BJ (cell line): Measurements from ENCODE around the gene EDA2R. TPM values are rescaled to one million over a fixed set of nuclear protein-coding genes. Genes with fewer than 3 reads are reported as not detected.

Experiments used
- CTCF ChIA-PET: fragments of 350-600 bp; formaldehyde crosslinking; extraction: SDS; loops from one replicate; lab custom pipeline; 2021; ENCODE audit warnings: antibody characterized with exemption, inconsistent platforms; lab: Yijun Ruan, JAX
- POLR2A ChIA-PET: fragments of 300-600 bp; sonication (Branson Sonifier 250); formaldehyde crosslinking; extraction: SDS; loops from one replicate; lab custom pipeline; 2021; ENCODE audit warnings: antibody characterized with exemption; lab: Charles Lee
- DNase-seq: peaks from one replicate; pipeline ENCODE4 v3.0.0-alpha.2; 2011; ENCODE audit warnings: low read depth
- H3K27me3 ChIP-seq: 2 replicates; pipeline ENCODE4 v1.6.0; 2011; ENCODE audit warnings: low read length; ENCODE audit not compliant: control insufficient read depth, insufficient read depth
- H3K36me3 ChIP-seq: 2 replicates; pipeline ENCODE4 v1.5.1; 2011; ENCODE audit warnings: low read length; ENCODE audit not compliant: control insufficient read depth, insufficient read depth
- H3K4me3 ChIP-seq: 2 replicates; pipeline ENCODE4 v1.5.1; 2011; ENCODE audit warnings: low read depth, mild to moderate bottlenecking, control low read depth, low read length
- polyA plus RNA-seq: library from polyadenylated mRNA; depleted of rRNA; stranded (reverse); fragments of >200 nt; gene quantifications from 2 replicates; pipeline ENCODE4 v1.2.3, GENCODE V29; 2011
- TF ChIP-seq, protein P1 (sequence below): IDR thresholded peaks from 2 replicates; pipeline ENCODE4 v1.5.1; 2011; ENCODE audit warnings: low read depth, mild to moderate bottlenecking, control low read depth, inconsistent platforms, low read length, moderate library complexity; ENCODE audit not compliant: insufficient read depth

EDA2R gene
- polyA plus RNA-seq, 1 experiment, result 19.4 TPM

DNA sequence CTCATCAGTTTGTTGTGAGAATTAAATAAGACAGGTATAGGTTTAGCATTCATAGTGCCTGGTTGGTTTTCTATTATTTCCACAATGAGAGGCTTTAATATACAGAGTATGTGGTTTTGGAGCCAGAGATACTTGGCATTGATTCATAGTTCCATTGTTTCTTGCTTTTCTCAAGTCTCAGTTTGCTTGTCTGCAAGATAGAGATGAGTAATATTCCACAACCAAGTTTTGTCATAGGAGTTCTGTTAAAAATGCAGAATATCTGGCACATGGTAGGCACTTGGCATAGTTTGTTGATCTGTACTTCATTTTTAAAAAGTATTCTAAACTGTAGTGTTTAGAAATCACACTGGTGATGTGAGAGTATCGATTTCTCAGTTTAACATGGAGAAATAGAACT, 37.5 kb upstream of the EDA2R start:
- Histone ChIP-seq H3K27me3 (no peaks in the 10 kb centered on the region), H3K4me3 (no peak overlapping the region), H3K36me3 (no peaks in the 10 kb centered on the region)
- ChIA-PET POLR2A (interaction anchor here (0.6 kb wide), 1 partner anchor 9 kb away, joined by 3 read pairs; no protein-coding TSS in a partner anchor), CTCF (no interaction called here)
- TF ChIP-seq, protein P1, sequence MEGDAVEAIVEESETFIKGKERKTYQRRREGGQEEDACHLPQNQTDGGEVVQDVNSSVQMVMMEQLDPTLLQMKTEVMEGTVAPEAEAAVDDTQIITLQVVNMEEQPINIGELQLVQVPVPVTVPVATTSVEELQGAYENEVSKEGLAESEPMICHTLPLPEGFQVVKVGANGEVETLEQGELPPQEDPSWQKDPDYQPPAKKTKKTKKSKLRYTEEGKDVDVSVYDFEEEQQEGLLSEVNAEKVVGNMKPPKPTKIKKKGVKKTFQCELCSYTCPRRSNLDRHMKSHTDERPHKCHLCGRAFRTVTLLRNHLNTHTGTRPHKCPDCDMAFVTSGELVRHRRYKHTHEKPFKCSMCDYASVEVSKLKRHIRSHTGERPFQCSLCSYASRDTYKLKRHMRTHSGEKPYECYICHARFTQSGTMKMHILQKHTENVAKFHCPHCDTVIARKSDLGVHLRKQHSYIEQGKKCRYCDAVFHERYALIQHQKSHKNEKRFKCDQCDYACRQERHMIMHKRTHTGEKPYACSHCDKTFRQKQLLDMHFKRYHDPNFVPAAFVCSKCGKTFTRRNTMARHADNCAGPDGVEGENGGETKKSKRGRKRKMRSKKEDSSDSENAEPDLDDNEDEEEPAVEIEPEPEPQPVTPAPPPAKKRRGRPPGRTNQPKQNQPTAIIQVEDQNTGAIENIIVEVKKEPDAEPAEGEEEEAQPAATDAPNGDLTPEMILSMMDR, result no peak
- DNase-seq, result no peak

DNA sequence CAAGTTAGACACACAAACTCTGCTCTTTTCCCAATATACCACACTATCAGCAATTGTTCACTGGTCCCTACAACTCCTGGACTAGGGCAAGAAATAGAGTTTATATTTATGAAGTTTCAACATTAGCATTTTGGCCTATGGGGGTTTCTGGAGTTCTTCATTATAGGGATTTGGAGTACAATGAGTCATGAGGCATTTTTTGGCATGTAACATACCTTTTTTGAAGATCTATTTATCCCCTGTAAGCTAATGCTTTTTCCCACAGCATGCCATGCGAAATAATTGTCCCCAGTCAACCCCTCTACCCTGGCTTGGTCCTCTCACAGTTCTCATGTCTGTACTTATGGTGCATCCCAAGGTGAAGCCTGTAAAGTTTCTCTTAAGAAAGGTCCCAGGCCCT, 36.7 kb upstream of the EDA2R start:
- TF ChIP-seq, protein P1, result no peak
- H3K4me3 ChIP-seq, result no peak overlapping the region
- H3K27me3 ChIP-seq, result no peaks in the 10 kb centered on the region
- CTCF ChIA-PET, result no interaction called here
- POLR2A ChIA-PET, result no interaction called here
- no peak for DNase-seq
- no peaks in the 10 kb centered on the region for H3K36me3 ChIP-seq

DNA sequence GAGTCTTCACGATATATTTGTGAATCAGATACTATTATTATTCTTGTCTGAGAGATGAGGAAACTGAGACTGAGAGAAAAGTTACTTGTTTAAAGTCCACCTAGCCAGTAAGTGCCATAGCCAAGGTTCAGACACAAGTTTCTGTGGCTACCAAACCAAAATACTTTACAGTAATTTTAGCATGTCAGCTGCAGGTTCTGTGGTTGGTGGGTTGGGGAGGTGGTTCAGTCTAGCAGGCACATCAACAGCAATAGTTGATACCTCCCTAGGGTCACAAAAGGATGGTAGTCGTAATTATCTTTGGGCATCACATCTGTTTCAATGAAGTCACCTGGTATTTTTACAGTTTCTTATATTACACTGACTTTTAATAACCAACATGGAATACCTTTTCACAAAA, 35.6 kb upstream of the EDA2R start:
- POLR2A ChIA-PET, result no interaction called here
- TF ChIP-seq, protein P1, result no peak
- Histone ChIP-seq H3K36me3 (no peaks in the 10 kb centered on the region), H3K4me3 (no peak overlapping the region), H3K27me3 (no peaks in the 10 kb centered on the region)
- CTCF ChIA-PET, result no interaction called here
- no peak for DNase-seq

DNA sequence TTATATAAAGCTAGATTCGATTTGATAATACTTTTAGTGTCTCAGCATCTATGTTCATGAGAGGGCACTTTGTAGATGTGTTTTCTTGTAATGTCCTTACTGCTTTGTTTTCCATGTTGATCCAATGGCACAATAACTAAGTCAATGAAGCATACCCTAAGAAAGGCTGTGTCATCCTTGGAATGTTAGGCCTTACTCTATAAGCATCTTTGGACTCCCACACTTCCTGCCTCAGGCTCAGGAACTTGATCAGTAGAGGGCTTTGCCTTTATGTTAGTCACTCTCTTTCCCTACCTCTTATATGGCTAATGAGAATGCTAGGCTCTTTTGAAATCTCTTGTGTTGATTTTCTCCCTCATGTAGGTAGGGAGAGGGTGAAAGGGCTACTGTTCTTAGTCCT, 33.2 kb upstream of the EDA2R start:
- CTCF ChIA-PET, result no interaction called here
- no peak overlapping the region for H3K4me3 ChIP-seq
- no peak for DNase-seq
- TF ChIP-seq, protein P1, result no peak
- POLR2A ChIA-PET, result no interaction called here
- no peaks in the 10 kb centered on the region for H3K27me3 ChIP-seq
- H3K36me3 ChIP-seq, result no peaks in the 10 kb centered on the region

DNA sequence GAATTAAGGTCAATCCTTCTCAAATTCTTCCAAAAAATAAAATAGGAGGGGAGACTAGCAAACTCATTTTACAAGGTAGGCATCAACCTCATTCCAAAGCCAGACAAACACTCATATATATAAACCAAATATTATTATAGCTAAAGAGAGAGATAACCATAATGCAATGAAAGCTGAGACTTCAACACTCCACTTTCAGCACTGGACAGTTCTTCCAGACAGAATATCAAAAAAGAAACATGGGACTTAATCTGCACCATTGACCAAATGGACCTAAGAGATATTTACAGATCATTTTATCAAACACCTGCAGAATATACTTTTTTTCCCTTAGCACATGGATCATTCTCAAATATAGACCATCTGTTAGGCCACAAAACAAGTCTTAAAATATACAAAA, 15.5 kb upstream of the EDA2R start:
- TF ChIP-seq, protein P1, result no peak
- no peak overlapping the region for H3K4me3 ChIP-seq
- DNase-seq, result no peak
- POLR2A ChIA-PET, result no interaction called here
- no peaks in the 10 kb centered on the region for H3K36me3 ChIP-seq
- H3K27me3 ChIP-seq, result no peaks in the 10 kb centered on the region
- CTCF ChIA-PET, result no interaction called here
